WTC11 (cell line): ENCODE data around the gene TREM1. TPM values are rescaled to one million over a fixed set of nuclear protein-coding genes. Genes with fewer than 3 reads are reported as not detected.

Experiments
- ATAC-seq: fragments of 200-7000 bp; cut with Tn5 transposase; 2 replicates; pipeline ENCODE4 v1.10.0; 2021; ENCODE audit warnings: mild to moderate bottlenecking, moderate library complexity
- CTCF ChIA-PET: fragments of 300-600 bp; sonication (Branson Sonifier 250); formaldehyde crosslinking; loops from one replicate; lab custom pipeline; 2021; ENCODE audit warnings: antibody characterized with exemption; lab: Charles Lee
- POLR2A ChIA-PET: fragments of 350-600 bp; sonication (Branson Sonifier 250); formaldehyde crosslinking; loops from one replicate; lab custom pipeline; 2021; ENCODE audit warnings: antibody characterized with exemption; lab: Charles Lee
- DNase-seq: peaks from one replicate; pipeline ENCODE4 v3.0.0; 2021; ENCODE audit warnings: low spot score
- H3K27ac Mint-ChIP-seq: 2 replicates; pipeline ENCODE4 v1.8.0; 2021; ENCODE audit warnings: mixed read lengths
- H3K27me3 Mint-ChIP-seq: 2 replicates; pipeline ENCODE4 v1.8.0; 2021; ENCODE audit warnings: low read depth, mild to moderate bottlenecking, moderate library complexity, mixed read lengths
- H3K36me3 Mint-ChIP-seq: 2 replicates; pipeline ENCODE4 v1.8.0; 2021; ENCODE audit warnings: mixed read lengths
- H3K4me1 Mint-ChIP-seq: 2 replicates; pipeline ENCODE4 v1.8.0; 2022; ENCODE audit warnings: mixed read lengths
- H3K4me3 Mint-ChIP-seq: 2 replicates; pipeline ENCODE4 v1.8.0; 2021; ENCODE audit warnings: mild to moderate bottlenecking, moderate library complexity, mixed read lengths
- H3K9me3 Mint-ChIP-seq: 2 replicates; pipeline ENCODE4 v1.8.0; 2021; ENCODE audit warnings: mixed read lengths
- ETV6 ChIP-seq: sonication (generic); formaldehyde crosslinking; IDR thresholded peaks from 2 replicates; pipeline ENCODE4 v1.8.1; 2022; ENCODE audit warnings: mild to moderate bottlenecking, missing genetic modification reagents
- FOXJ3 ChIP-seq: sonication (generic); formaldehyde crosslinking; IDR thresholded peaks from 2 replicates; pipeline ENCODE4 v1.9.0; 2021; ENCODE audit warnings: missing genetic modification reagents, mild to moderate bottlenecking, borderline replicate concordance
- FOXK1 ChIP-seq: sonication (generic); formaldehyde crosslinking; IDR thresholded peaks from 2 replicates; pipeline ENCODE4 v1.8.0; 2022; ENCODE audit warnings: mild to moderate bottlenecking, moderate library complexity, missing genetic modification reagents
- FOXP1 ChIP-seq: sonication (generic); formaldehyde crosslinking; IDR thresholded peaks from 2 replicates; pipeline ENCODE4 v1.8.0; 2022; ENCODE audit warnings: missing genetic modification reagents, mild to moderate bottlenecking, moderate library complexity, borderline replicate concordance
- IRF2 ChIP-seq: sonication (generic); formaldehyde crosslinking; IDR thresholded peaks from 2 replicates; pipeline ENCODE4 v1.8.0; 2022; ENCODE audit warnings: low read depth, missing genetic modification reagents, borderline replicate concordance
- JAZF1 ChIP-seq: fragments of 250-450 bp; sonication (Bioruptor Pico); IDR thresholded peaks from 2 replicates; pipeline ENCODE4 v1.9.0; 2021; ENCODE audit warnings: moderate library complexity, mild to moderate bottlenecking, inconsistent platforms
- MXD4 ChIP-seq: fragments of 250-450 bp; sonication (Bioruptor Pico); IDR thresholded peaks from 2 replicates; pipeline ENCODE4 v1.8.0; 2021; ENCODE audit warnings: mild to moderate bottlenecking, moderate library complexity, borderline replicate concordance
- MYBL2 ChIP-seq: sonication (generic); formaldehyde crosslinking; IDR thresholded peaks from 2 replicates; pipeline ENCODE4 v1.8.1; 2023; ENCODE audit warnings: mild to moderate bottlenecking, moderate library complexity, missing genetic modification reagents
- NFATC4 ChIP-seq: fragments of 250-450 bp; sonication (Bioruptor Pico); IDR thresholded peaks from 2 replicates; pipeline ENCODE4 v1.9.0; 2021; ENCODE audit warnings: mild to moderate bottlenecking
- NFE2L1 ChIP-seq: sonication (generic); formaldehyde crosslinking; IDR thresholded peaks from 2 replicates; pipeline ENCODE4 v1.8.1; 2023; ENCODE audit warnings: missing genetic modification reagents
- PRRX2 ChIP-seq: fragments of 250-450 bp; sonication (Bioruptor Pico); IDR thresholded peaks from 2 replicates; pipeline ENCODE4 v1.8.0; 2021; ENCODE audit warnings: mild to moderate bottlenecking
- SMAD4 ChIP-seq: sonication (generic); formaldehyde crosslinking; IDR thresholded peaks from 2 replicates; pipeline ENCODE4 v1.8.0; 2022; ENCODE audit warnings: mild to moderate bottlenecking, missing genetic modification reagents
- SOX15 ChIP-seq: fragments of 250-450 bp; sonication (Bioruptor Pico); IDR thresholded peaks from 2 replicates; pipeline ENCODE4 v1.9.0; 2021; ENCODE audit warnings: mild to moderate bottlenecking
- TCF7 ChIP-seq: sonication (generic); formaldehyde crosslinking; IDR thresholded peaks from 2 replicates; pipeline ENCODE4 v1.8.0; 2022; ENCODE audit warnings: mild to moderate bottlenecking, low read depth, missing genetic modification reagents, moderate library complexity
- ZBTB21 ChIP-seq: sonication (generic); formaldehyde crosslinking; IDR thresholded peaks from 2 replicates; pipeline ENCODE4 v1.8.1; 2023; ENCODE audit warnings: mild to moderate bottlenecking, missing genetic modification reagents, borderline replicate concordance
- total RNA-seq: library from RNA; stranded (reverse); gene quantifications from 3 replicates; pipeline ENCODE4 v1.2.3, GENCODE V29; 2021
- TF ChIP-seq, protein P1 (sequence below): fragments of 250-450 bp; sonication (Bioruptor Pico); IDR thresholded peaks from 2 replicates; pipeline ENCODE4 v1.9.0; 2021; ENCODE audit warnings: mild to moderate bottlenecking, borderline replicate concordance
- TF ChIP-seq, protein P2 (sequence below): sonication (generic); formaldehyde crosslinking; IDR thresholded peaks from 2 replicates; pipeline ENCODE4 v1.8.0; 2023; ENCODE audit warnings: missing genetic modification reagents
- TF ChIP-seq, protein P3 (sequence below): sonication (generic); formaldehyde crosslinking; IDR thresholded peaks from 2 replicates; pipeline ENCODE4 v1.8.0; 2022; ENCODE audit warnings: mild to moderate bottlenecking, missing genetic modification reagents
- TF ChIP-seq, protein P4 (sequence below): sonication (generic); formaldehyde crosslinking; IDR thresholded peaks from 2 replicates; pipeline ENCODE4 v1.8.1; 2022; ENCODE audit warnings: missing genetic modification reagents, borderline replicate concordance
- TF ChIP-seq, protein P5 (sequence below): sonication (generic); formaldehyde crosslinking; conservative IDR thresholded peaks from 2 replicates; pipeline ENCODE4 v1.8.1; 2023; ENCODE audit warnings: mild to moderate bottlenecking, low read depth, missing genetic modification reagents, moderate library complexity

The TREM1 gene
- total RNA-seq, 1 experiment from 2014 or later: not detected

DNA sequence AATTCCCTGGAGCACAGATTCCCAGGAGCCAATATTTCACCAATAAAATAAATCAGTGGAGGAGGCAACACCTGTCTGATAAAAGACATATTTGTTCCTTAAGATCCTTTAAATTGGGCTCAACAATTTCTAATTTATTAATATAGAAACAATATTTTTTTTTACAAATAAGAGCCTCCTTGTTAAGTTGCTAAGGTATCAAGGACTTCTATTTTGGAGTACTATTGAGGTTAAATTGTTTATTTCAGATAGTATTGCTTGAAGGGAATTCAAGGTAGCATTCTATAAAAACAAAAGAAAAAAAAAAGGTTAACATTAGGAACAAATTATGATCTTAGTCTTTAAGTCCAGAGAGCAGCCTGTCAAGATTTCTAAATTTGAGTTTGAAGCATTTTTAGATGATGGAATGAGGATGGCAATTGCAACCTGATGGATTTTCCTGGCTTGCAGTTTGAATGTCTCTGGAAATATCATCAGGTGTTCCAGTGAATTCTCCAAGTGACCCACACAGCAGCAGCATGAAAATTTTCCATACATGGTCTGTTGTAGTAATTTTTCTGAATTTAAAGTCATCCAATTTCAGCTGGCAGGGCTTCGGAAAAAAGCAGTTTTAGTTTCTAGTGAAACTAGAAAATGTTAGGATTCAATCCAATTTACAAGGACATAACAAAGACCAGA lies 29.6 kb upstream of the TREM1 start (continued):
- TF ChIP-seq, protein P1, sequence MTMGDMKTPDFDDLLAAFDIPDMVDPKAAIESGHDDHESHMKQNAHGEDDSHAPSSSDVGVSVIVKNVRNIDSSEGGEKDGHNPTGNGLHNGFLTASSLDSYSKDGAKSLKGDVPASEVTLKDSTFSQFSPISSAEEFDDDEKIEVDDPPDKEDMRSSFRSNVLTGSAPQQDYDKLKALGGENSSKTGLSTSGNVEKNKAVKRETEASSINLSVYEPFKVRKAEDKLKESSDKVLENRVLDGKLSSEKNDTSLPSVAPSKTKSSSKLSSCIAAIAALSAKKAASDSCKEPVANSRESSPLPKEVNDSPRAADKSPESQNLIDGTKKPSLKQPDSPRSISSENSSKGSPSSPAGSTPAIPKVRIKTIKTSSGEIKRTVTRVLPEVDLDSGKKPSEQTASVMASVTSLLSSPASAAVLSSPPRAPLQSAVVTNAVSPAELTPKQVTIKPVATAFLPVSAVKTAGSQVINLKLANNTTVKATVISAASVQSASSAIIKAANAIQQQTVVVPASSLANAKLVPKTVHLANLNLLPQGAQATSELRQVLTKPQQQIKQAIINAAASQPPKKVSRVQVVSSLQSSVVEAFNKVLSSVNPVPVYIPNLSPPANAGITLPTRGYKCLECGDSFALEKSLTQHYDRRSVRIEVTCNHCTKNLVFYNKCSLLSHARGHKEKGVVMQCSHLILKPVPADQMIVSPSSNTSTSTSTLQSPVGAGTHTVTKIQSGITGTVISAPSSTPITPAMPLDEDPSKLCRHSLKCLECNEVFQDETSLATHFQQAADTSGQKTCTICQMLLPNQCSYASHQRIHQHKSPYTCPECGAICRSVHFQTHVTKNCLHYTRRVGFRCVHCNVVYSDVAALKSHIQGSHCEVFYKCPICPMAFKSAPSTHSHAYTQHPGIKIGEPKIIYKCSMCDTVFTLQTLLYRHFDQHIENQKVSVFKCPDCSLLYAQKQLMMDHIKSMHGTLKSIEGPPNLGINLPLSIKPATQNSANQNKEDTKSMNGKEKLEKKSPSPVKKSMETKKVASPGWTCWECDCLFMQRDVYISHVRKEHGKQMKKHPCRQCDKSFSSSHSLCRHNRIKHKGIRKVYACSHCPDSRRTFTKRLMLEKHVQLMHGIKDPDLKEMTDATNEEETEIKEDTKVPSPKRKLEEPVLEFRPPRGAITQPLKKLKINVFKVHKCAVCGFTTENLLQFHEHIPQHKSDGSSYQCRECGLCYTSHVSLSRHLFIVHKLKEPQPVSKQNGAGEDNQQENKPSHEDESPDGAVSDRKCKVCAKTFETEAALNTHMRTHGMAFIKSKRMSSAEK (CRISPR knock-in tag): no peak
- TF ChIP-seq NFE2L1 (CRISPR knock-in tag) (no peak), SMAD4 (no peak)

DNA sequence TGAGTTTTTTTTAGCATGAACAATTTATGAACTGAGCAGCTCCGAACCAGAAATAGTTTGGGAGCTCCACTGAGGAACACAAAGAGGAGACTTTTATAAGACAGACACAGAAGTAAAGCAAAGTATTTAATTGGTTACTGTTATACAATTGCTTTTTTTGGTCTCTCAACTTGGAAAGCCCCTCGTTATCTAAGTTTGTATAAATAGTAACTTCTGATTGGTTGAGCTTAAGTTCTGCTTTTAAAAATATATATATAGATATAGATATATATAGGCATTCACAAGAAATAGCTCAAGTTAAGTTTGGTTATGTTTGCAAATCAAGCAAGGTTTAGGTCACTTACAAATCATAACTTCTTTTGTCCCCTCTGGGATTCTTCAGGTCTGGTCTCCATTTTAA lies 28.7 kb upstream of the TREM1 start:
- POLR2A ChIA-PET: no interaction called here
- TF ChIP-seq TCF7 (CRISPR knock-in tag) (no peak), JAZF1 (no peak), FOXK1 (CRISPR knock-in tag) (no peak), MXD4 (CRISPR knock-in tag) (no peak), FOXP1 (CRISPR knock-in tag) (no peak), FOXJ3 (CRISPR knock-in tag) (no peak), ETV6 (no peak), NFATC4 (CRISPR knock-in tag) (no peak), IRF2 (no peak), MYBL2 (CRISPR knock-in tag) (no peak), PRRX2 (CRISPR knock-in tag) (no peak), SOX15 (CRISPR knock-in tag) (no peak), ZBTB21 (CRISPR knock-in tag) (no peak)
- TF ChIP-seq, protein P2, sequence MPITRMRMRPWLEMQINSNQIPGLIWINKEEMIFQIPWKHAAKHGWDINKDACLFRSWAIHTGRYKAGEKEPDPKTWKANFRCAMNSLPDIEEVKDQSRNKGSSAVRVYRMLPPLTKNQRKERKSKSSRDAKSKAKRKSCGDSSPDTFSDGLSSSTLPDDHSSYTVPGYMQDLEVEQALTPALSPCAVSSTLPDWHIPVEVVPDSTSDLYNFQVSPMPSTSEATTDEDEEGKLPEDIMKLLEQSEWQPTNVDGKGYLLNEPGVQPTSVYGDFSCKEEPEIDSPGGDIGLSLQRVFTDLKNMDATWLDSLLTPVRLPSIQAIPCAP: no peak
- TF ChIP-seq, protein P3, sequence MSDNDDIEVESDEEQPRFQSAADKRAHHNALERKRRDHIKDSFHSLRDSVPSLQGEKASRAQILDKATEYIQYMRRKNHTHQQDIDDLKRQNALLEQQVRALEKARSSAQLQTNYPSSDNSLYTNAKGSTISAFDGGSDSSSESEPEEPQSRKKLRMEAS (CRISPR knock-in tag): no peak
- TF ChIP-seq, protein P4, sequence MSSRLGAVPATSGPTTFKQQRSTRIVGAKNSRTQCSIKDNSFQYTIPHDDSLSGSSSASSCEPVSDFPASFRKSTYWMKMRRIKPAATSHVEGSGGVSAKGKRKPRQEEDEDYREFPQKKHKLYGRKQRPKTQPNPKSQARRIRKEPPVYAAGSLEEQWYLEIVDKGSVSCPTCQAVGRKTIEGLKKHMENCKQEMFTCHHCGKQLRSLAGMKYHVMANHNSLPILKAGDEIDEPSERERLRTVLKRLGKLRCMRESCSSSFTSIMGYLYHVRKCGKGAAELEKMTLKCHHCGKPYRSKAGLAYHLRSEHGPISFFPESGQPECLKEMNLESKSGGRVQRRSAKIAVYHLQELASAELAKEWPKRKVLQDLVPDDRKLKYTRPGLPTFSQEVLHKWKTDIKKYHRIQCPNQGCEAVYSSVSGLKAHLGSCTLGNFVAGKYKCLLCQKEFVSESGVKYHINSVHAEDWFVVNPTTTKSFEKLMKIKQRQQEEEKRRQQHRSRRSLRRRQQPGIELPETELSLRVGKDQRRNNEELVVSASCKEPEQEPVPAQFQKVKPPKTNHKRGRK (CRISPR knock-in tag): no peak
- TF ChIP-seq, protein P5, sequence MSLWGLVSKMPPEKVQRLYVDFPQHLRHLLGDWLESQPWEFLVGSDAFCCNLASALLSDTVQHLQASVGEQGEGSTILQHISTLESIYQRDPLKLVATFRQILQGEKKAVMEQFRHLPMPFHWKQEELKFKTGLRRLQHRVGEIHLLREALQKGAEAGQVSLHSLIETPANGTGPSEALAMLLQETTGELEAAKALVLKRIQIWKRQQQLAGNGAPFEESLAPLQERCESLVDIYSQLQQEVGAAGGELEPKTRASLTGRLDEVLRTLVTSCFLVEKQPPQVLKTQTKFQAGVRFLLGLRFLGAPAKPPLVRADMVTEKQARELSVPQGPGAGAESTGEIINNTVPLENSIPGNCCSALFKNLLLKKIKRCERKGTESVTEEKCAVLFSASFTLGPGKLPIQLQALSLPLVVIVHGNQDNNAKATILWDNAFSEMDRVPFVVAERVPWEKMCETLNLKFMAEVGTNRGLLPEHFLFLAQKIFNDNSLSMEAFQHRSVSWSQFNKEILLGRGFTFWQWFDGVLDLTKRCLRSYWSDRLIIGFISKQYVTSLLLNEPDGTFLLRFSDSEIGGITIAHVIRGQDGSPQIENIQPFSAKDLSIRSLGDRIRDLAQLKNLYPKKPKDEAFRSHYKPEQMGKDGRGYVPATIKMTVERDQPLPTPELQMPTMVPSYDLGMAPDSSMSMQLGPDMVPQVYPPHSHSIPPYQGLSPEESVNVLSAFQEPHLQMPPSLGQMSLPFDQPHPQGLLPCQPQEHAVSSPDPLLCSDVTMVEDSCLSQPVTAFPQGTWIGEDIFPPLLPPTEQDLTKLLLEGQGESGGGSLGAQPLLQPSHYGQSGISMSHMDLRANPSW (CRISPR knock-in tag): no peak
- H3K4me1 Mint-ChIP-seq: peaks cover 20% of the 10 kb centered on the region
- no peaks in the 10 kb centered on the region for H3K36me3 Mint-ChIP-seq
- no peak overlapping the region for H3K4me3 Mint-ChIP-seq
- no peaks in the 10 kb centered on the region for H3K9me3 Mint-ChIP-seq
- DNase-seq (no peak), ATAC-seq (no peak)
- CTCF ChIA-PET: interaction anchor here (1.0 to 1.1 kb wide), 2 partner anchors 9 to 36 kb away, joined by 4 to 5 read pairs; no protein-coding TSS in a partner anchor
- H3K27me3 Mint-ChIP-seq: peaks cover 24% of the 10 kb centered on the region
- H3K27ac Mint-ChIP-seq: no peak overlapping the region
